ENCODE measurements around the gene FLII.
"Not testable (repeated sequence)": the region's sequence is repeated elsewhere in the genome, so short reads cannot be mapped to it uniquely, and the experiment has no call there.

Gene FLII

GRCh38 chr17:18258356-18259038 is at the start of gene FLII:
FLII (minus strand) TSS chr17:18258738; CDS start chr17:18258690, 48 bp downstream.
- DNase-seq (ENCODE audit: low spot score), result peak; percentile 85
- no peak for TF ChIP-seq CTCF (IDR thresholded peaks at IDR 0.05; ENCODE audit: extremely low read depth, missing control alignments)

- DNase-seq (ENCODE audit: low spot score), result not testable (repeated sequence)
These were observed 44.7 kb upstream of the FLII start for GRCh38 chr17:18303206-18303605.

- no peak for TF ChIP-seq CTCF (IDR thresholded peaks at IDR 0.05; ENCODE audit: extremely low read depth, missing control alignments)
- DNase-seq (ENCODE audit: low spot score), result no peak
These were observed 42.4 kb upstream of the FLII start for GRCh38 chr17:18300725-18301480.

GRCh38 chr17:18298061-18298460 is 39.5 kb upstream of the FLII start:
- DNase-seq (ENCODE audit: low spot score), result not testable (repeated sequence)

- no peak for DNase-seq (ENCODE audit: low spot score)
- no peak for TF ChIP-seq CTCF (IDR thresholded peaks at IDR 0.05; ENCODE audit: extremely low read depth, missing control alignments)
These were observed 33.4 kb upstream of the FLII start for GRCh38 chr17:18291718-18292540.

GRCh38 chr17:18285296-18285695 is 26.8 kb upstream of the FLII start:
- no peak for DNase-seq (ENCODE audit: low spot score)
- TF ChIP-seq CTCF (IDR thresholded peaks at IDR 0.05; ENCODE audit: extremely low read depth, missing control alignments), result no peak

GRCh38 chr17:18281788-18282187 is 23.2 kb upstream of the FLII start:
- no peak for DNase-seq (ENCODE audit: low spot score)

More at GRCh38 chr17:18281788-18282187, 23.2 kb upstream of the FLII start:
- no peak for TF ChIP-seq CTCF (IDR thresholded peaks at IDR 0.05; ENCODE audit: extremely low read depth, missing control alignments)
